Measurements from ENCODE around the gene ZNF91. TPM values are rescaled to one million over a fixed set of nuclear protein-coding genes. Genes with fewer than 3 reads are reported as not detected.

The ZNF91 gene
- total and polyA plus RNA-seq, 8 donors = 8.5 to 38.7 (median 28.1) TPM

GRCh38 chr19:23311551-23311950 lies 83.7 kb downstream of the ZNF91 start:
- WGBS, 2 donors = 69 to 73% methylated on average over 3 of the region's 3 CpGs

GRCh38 chr19:23310729-23311211 lies 84.5 kb downstream of the ZNF91 start:
- no peak for DNase-seq
- ATAC-seq = no peak
- no peak for TF ChIP-seq CTCF (IDR thresholded peaks at IDR 0.05)
- no peak overlapping the region for H3K27ac ChIP-seq
- intact Hi-C loops (cut with DNase I) = no loop called here
- 81 to 90% methylated on average over 2 of the region's 2 CpGs for WGBS, 2 donors
- no peaks in the 10 kb centered on the region for H3K9me3 ChIP-seq
- no peaks in the 10 kb centered on the region for H3K4me1 ChIP-seq
- no peaks in the 10 kb centered on the region for H3K36me3 ChIP-seq
- H3K27me3 ChIP-seq = no peaks in the 10 kb centered on the region
- no peak for FAIRE-seq
- no peak overlapping the region for H3K4me3 ChIP-seq

More at GRCh38 chr19:23311551-23311950, 83.7 kb downstream of the ZNF91 start:
- Histone ChIP-seq H3K27ac (no peak overlapping the region), H3K27me3 (no peaks in the 10 kb centered on the region), H3K9me3 (no peaks in the 10 kb centered on the region), H3K36me3 (no peaks in the 10 kb centered on the region), H3K4me1 (no peaks in the 10 kb centered on the region), H3K4me3 (no peak overlapping the region)
- FAIRE-seq (no peak), ATAC-seq (no peak), DNase-seq (no peak)
- no peak for TF ChIP-seq CTCF (IDR thresholded peaks at IDR 0.05)
- intact Hi-C loops (cut with DNase I) = no loop called here

- 77 to 81% methylated on average over 1 of the region's 1 CpG for WGBS, 2 donors
- DNase-seq (no peak), FAIRE-seq (no peak), ATAC-seq (no peak)
- intact Hi-C loops (cut with DNase I) = no loop called here
- H3K27ac ChIP-seq = no peak overlapping the region
- no peak overlapping the region for H3K4me3 ChIP-seq
- no peaks in the 10 kb centered on the region for H3K9me3 ChIP-seq
- H3K36me3 ChIP-seq = no peaks in the 10 kb centered on the region
- H3K27me3 ChIP-seq = no peaks in the 10 kb centered on the region
- no peaks in the 10 kb centered on the region for H3K4me1 ChIP-seq
- TF ChIP-seq CTCF (IDR thresholded peaks at IDR 0.05) = no peak
Observed at GRCh38 chr19:23309926-23310325, 85.3 kb downstream of the ZNF91 start.

GRCh38 chr19:23305555-23305954 lies 89.7 kb downstream of the ZNF91 start:
- TF ChIP-seq CTCF (IDR thresholded peaks at IDR 0.05) = no peak
- ATAC-seq (no peak), FAIRE-seq (no peak), DNase-seq (no peak)
- no peaks in the 10 kb centered on the region for H3K36me3 ChIP-seq
- no peaks in the 10 kb centered on the region for H3K27me3 ChIP-seq
- intact Hi-C loops (cut with DNase I) = no loop called here
- 33 to 46% methylated on average over 1 of the region's 1 CpG for WGBS, 2 donors
- H3K4me3 ChIP-seq = no peak overlapping the region
- no peaks in the 10 kb centered on the region for H3K4me1 ChIP-seq
- no peak overlapping the region for H3K27ac ChIP-seq
- no peaks in the 10 kb centered on the region for H3K9me3 ChIP-seq

GRCh38 chr19:23304238-23304637 lies 91.0 kb downstream of the ZNF91 start:
- intact Hi-C loops (cut with DNase I) = no loop called here
- no peaks in the 10 kb centered on the region for H3K36me3 ChIP-seq
- no peaks in the 10 kb centered on the region for H3K9me3 ChIP-seq
- no peaks in the 10 kb centered on the region for H3K4me1 ChIP-seq
- no peak overlapping the region for H3K4me3 ChIP-seq
- no peak for TF ChIP-seq CTCF (IDR thresholded peaks at IDR 0.05)
- no peak for FAIRE-seq
- DNase-seq = no peak
- ATAC-seq = no peak
- no peak overlapping the region for H3K27ac ChIP-seq
- H3K27me3 ChIP-seq = no peaks in the 10 kb centered on the region
- 75 to 77% methylated on average over 3 of the region's 3 CpGs for WGBS, 2 donors

Data from pancreas (tissue), 10 donors.